Transverse colon (tissue), 4 donors: ENCODE data around the gene FBXO34. TPM values are rescaled to one million over a fixed set of nuclear protein-coding genes. Genes with fewer than 3 reads are reported as not detected.
A peak's percentile ranks its signal among the peaks of the same experiment; 100 is the strongest.

Experiments
- DNase-seq: peaks from one replicate; pipeline ENCODE4 v3.0.0-alpha.2; 2019
- H3K27ac ChIP-seq, 4 donors: fragments of 200-600 bp; sonication (generic); 2 replicates each; pipeline ENCODE4 v1.5.1; 2016 to 2018; ENCODE audit warnings: inconsistent platforms in 4 of 4
- H3K27me3 ChIP-seq: fragments of 200-600 bp; sonication (generic); 2 replicates; pipeline ENCODE4 v1.5.1; 2017; ENCODE audit warnings: inconsistent platforms
- H3K36me3 ChIP-seq, 4 donors: fragments of 200-600 bp; sonication (generic); 2 replicates each; pipeline ENCODE4 v1.5.1; 2017 to 2019; ENCODE audit warnings: inconsistent platforms in 4 of 4
- H3K4me1 ChIP-seq, 4 donors: fragments of 200-600 bp; sonication (generic); 2 replicates each; pipeline ENCODE4 v1.5.1; 2017 to 2020; ENCODE audit warnings: inconsistent platforms in 4 of 4
- H3K4me3 ChIP-seq, 4 donors: fragments of 200-600 bp; sonication (generic); 1 replicate in 1 of 4; 2 replicates in 3 of 4; pipeline versions ENCODE4 v1.5.1 to v1.6.1; 2017 to 2019; ENCODE audit warnings: inconsistent platforms in 4 of 4
- H3K9me3 ChIP-seq, 2 donors: fragments of 200-600 bp; sonication (generic); 2 replicates each; pipeline ENCODE4 v1.5.1; 2017 to 2019; ENCODE audit warnings: inconsistent platforms in 2 of 2
- CTCF ChIP-seq, 5 experiments: fragments of 200-600 bp in 3 of 5; fragments of 450-650 bp in 2 of 5; sonication (generic) in 3 of 5; IDR thresholded peaks; 1 replicate in 2 of 5; 2 replicates in 3 of 5; pipeline ENCODE4 v1.5.1; 2016 to 2017; ENCODE audit warnings: antibody characterized with exemption in 5 of 5, inconsistent platforms in 3 of 5, mild to moderate bottlenecking in 2 of 5, moderate library complexity in 1 of 5
- EP300 ChIP-seq: sonication (generic); formaldehyde crosslinking; IDR thresholded peaks from one replicate; pipeline ENCODE4 v1.6.1; 2017; ENCODE audit warnings: antibody characterized with exemption, low read depth
- POLR2A ChIP-seq: fragments of 450-650 bp; IDR thresholded peaks from one replicate; pipeline ENCODE4 v1.6.1; 2016; ENCODE audit warnings: antibody characterized with exemption, mild to moderate bottlenecking, moderate library complexity
- POLR2AphosphoS5 ChIP-seq, 3 donors: sonication (generic); formaldehyde crosslinking; IDR thresholded peaks; one replicate each; pipeline ENCODE4 v1.6.1; 2016; ENCODE audit warnings: antibody characterized with exemption in 3 of 3
- WGBS, 2 donors: methylation state at CpG; one replicate each; pipeline ENCODE4 v1.1.5; 2018; ENCODE audit warnings: low coverage in 1 of 2; 5-methylcytosine and 5-hydroxymethylcytosine counted together
- in situ Hi-C, 4 donors: fragments of 200-750 bp; cut with MboI; loops; one replicate each; pipeline versions ENCODE4 v1.15.0 to v1.15.1; 2017; ENCODE audit warnings: low sequenced_read_pairs in 3 of 4, low pct_ligation_motif_present in 1 of 4, low pct_unique_long_range_greater_than_20kb in 1 of 4
- intact Hi-C: fragments of 100-400 bp; cut with DNase I; formaldehyde crosslinking; loops from one replicate; pipeline ENCODE4 v1.15.1; 2023; ENCODE audit warnings: low total_unique reads
- total RNA-seq, 4 donors: library from RNA; depleted of rRNA; stranded (reverse); fragments of >200 nt; gene quantifications; one replicate each; pipeline ENCODE4 v1.1.0, GENCODE V29; 2016

FBXO34 gene
- total RNA-seq, 4 donors from 2014 or later, result 34.2 to 129 (median 99.4) TPM

GRCh38 chr14:55314449-55314848, 43.2 kb downstream of the FBXO34 start:
- TF ChIP-seq CTCF (IDR thresholded peaks at IDR 0.05), result no peak
- TF ChIP-seq POLR2A, result no peak
- no peak for TF ChIP-seq EP300
- TF ChIP-seq POLR2AphosphoS5 (IDR thresholded peaks at IDR 0.05), result no peak
- in situ Hi-C loops, result no loop called here

GRCh38 chr14:55316564-55316963, 45.3 kb downstream of the FBXO34 start:
- peak; percentile 68 for DNase-seq
- Histone ChIP-seq H3K9me3 (peaks cover 5 to 12% of the 10 kb centered on the region in 2 donors), H3K4me1 (peaks cover 0 to 54% (median 29%) of the 10 kb centered on the region in 4 donors), H3K4me3 (no peak overlapping the region), H3K27ac (peak overlapping the region; percentile 83 to 90 (median 86)), H3K27me3 (no peaks in the 10 kb centered on the region), H3K36me3 (peaks cover 0 to 16% (median under 1%) of the 10 kb centered on the region in 4 donors)
- 56 to 57% methylated on average over 4 of the region's 4 CpGs for WGBS, 2 donors
- intact Hi-C loops (no loop called here), in situ Hi-C loops (no loop called here)
- TF ChIP-seq POLR2AphosphoS5 (IDR thresholded peaks at IDR 0.05), result peak in 2 of 3 donors; percentile 27 to 55
- TF ChIP-seq POLR2A, result no peak
- TF ChIP-seq EP300, result no peak
- TF ChIP-seq CTCF (IDR thresholded peaks at IDR 0.05), result no peak

More at GRCh38 chr14:55314449-55314848, 43.2 kb downstream of the FBXO34 start:
- no peaks in the 10 kb centered on the region for H3K27me3 ChIP-seq
- H3K4me3 ChIP-seq, result no peak overlapping the region
- DNase-seq, result no peak
- peak overlapping the region in 1 of 4 donors; percentile 83 for H3K27ac ChIP-seq
- peaks cover 5 to 12% of the 10 kb centered on the region in 2 donors for H3K9me3 ChIP-seq
- intact Hi-C loops, result no loop called here
- peaks cover 0 to 16% (median 0%) of the 10 kb centered on the region in 4 donors for H3K36me3 ChIP-seq
- peaks cover 8 to 74% (median 43%) of the 10 kb centered on the region in 4 donors for H3K4me1 ChIP-seq

GRCh38 chr14:55317542-55318306, 46.5 kb downstream of the FBXO34 start:
- Histone ChIP-seq H3K4me1 (peaks cover 0 to 53% (median 27%) of the 10 kb centered on the region in 4 donors), H3K27me3 (no peaks in the 10 kb centered on the region), H3K36me3 (peaks cover 0 to 8% (median under 1%) of the 10 kb centered on the region in 4 donors), H3K9me3 (peaks cover under 1 to 2% of the 10 kb centered on the region in 2 donors), H3K4me3 (no peak overlapping the region), H3K27ac (peak overlapping the region; percentile 83 to 90 (median 86))
- TF ChIP-seq EP300 (no peak), CTCF (IDR thresholded peaks at IDR 0.05) (no peak)
- WGBS, 2 donors, result 14 to 29% methylated on average over 3 of the region's 3 CpGs
- DNase-seq, result no peak
- in situ Hi-C loops, result no loop called here
- intact Hi-C loops, result no loop called here

- 80 to 87% methylated on average over 1 of the region's 1 CpG for WGBS, 2 donors
- no peak for DNase-seq
- intact Hi-C loops, result no loop called here
- Histone ChIP-seq H3K27me3 (no peaks in the 10 kb centered on the region), H3K4me3 (no peak overlapping the region), H3K9me3 (no peaks in the 10 kb centered on the region), H3K36me3 (peaks cover 0 to 5% (median under 1%) of the 10 kb centered on the region in 4 donors), H3K4me1 (peaks cover 0 to 55% (median 27%) of the 10 kb centered on the region in 4 donors), H3K27ac (peak overlapping the region; percentile 83 to 90 (median 86))
- in situ Hi-C loops, result no loop called here
- TF ChIP-seq POLR2AphosphoS5 (IDR thresholded peaks at IDR 0.05) (no peak), EP300 (no peak), POLR2A (no peak), CTCF (IDR thresholded peaks at IDR 0.05) (no peak)
Measured at GRCh38 chr14:55318694-55319093, 47.5 kb downstream of the FBXO34 start.
